Measurements from ENCODE around the gene PLCD3.

DNA sequence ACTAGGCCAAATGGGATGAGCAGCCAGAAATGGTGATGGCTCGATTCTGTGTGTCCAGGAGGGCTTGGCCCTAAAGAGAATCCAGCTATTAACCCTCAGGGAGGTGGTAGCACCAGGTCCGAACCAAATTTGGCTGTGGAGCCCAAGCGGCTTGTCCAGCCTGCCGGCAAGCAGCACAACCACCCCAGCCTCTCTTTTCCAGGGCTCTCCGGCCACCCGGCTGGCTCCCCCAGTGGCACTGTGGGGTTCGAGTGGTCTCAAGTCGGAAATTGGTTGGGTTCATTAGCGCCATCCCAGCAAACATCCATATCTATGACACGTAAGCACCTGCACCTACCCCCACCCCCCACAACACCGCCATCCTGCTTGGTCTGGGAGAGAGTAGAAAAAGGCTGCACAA lies 35.4 kb downstream of the PLCD3 start:
- TF ChIP-seq POLR2A (IDR thresholded peaks at IDR 0.05; ENCODE audit: low read length) (no peak), GATA1 (IDR thresholded peaks at IDR 0.05; ENCODE audit: low read depth, low read length) (no peak)
